Liver (tissue), 3 donors: ENCODE measurements around the gene ANP32B.

Experiments used
- ATF3 ChIP-seq: IDR thresholded peaks from 2 replicates; pipeline ENCODE4 v1.6.1; 2016; ENCODE audit warnings: antibody characterized with exemption
- CTCF ChIP-seq: fragments of 150-350 bp; IDR thresholded peaks from 2 replicates; pipeline ENCODE4 v1.5.1; 2017; ENCODE audit warnings: improper control_type of control experiment, low read depth, low read length; ENCODE audit not compliant: missing input control
- FOXA1 ChIP-seq: IDR thresholded peaks from 2 replicates; pipeline ENCODE4 v1.6.1; 2016; ENCODE audit warnings: antibody characterized with exemption
- GABPA ChIP-seq, 2 donors: IDR thresholded peaks in 1 of 2; conservative IDR thresholded peaks in 1 of 2; 2 replicates each; pipeline ENCODE4 v1.6.1; 2016; ENCODE audit warnings: antibody characterized with exemption in 2 of 2, mild to moderate bottlenecking in 1 of 2, moderate library complexity in 1 of 2
- JUND ChIP-seq, 2 donors: IDR thresholded peaks; 2 replicates each; pipeline ENCODE4 v1.6.1; 2016; ENCODE audit warnings: antibody characterized with exemption in 2 of 2
- MAX ChIP-seq: IDR thresholded peaks from 2 replicates; pipeline ENCODE4 v1.6.1; 2016; ENCODE audit warnings: antibody characterized with exemption
- NR2F2 ChIP-seq: IDR thresholded peaks from 2 replicates; pipeline ENCODE4 v1.6.1; 2016; ENCODE audit warnings: antibody characterized with exemption
- RAD21 ChIP-seq, 2 donors: IDR thresholded peaks; 2 replicates each; pipeline ENCODE4 v1.6.1; 2016; ENCODE audit warnings: antibody characterized with exemption in 2 of 2, mild to moderate bottlenecking in 2 of 2
- REST ChIP-seq: IDR thresholded peaks from 2 replicates; pipeline ENCODE4 v1.6.1; 2016; ENCODE audit warnings: antibody characterized with exemption, mild to moderate bottlenecking
- RXRA ChIP-seq, 2 donors: IDR thresholded peaks; 2 replicates each; pipeline ENCODE4 v1.6.1; 2017 to 2018; ENCODE audit warnings: antibody characterized with exemption in 2 of 2, mild to moderate bottlenecking in 1 of 2
- SP1 ChIP-seq: IDR thresholded peaks from 2 replicates; pipeline ENCODE4 v1.6.1; 2018; ENCODE audit warnings: antibody characterized with exemption, mild to moderate bottlenecking
- TAF1 ChIP-seq: conservative IDR thresholded peaks from 2 replicates; pipeline ENCODE4 v1.6.1; 2016; ENCODE audit warnings: antibody characterized with exemption, mild to moderate bottlenecking
- YY1 ChIP-seq: IDR thresholded peaks from 2 replicates; pipeline ENCODE4 v1.6.1; 2016; ENCODE audit warnings: antibody characterized with exemption, mild to moderate bottlenecking
- donor health status: healthy.
- donor health status: healthy.

- TF ChIP-seq MAX (no peak), REST (no peak), CTCF (no peak), SP1 (no peak), RXRA (IDR thresholded peaks at IDR 0.05) (no peak), ATF3 (no peak), TAF1 (no peak), NR2F2 (no peak), YY1 (no peak), GABPA (IDR thresholded peaks at IDR 0.05 in 1 of 2, conservative IDR thresholded peaks at IDR 0.05 in 1 of 2) (no peak), JUND (IDR thresholded peaks at IDR 0.05) (no peak), RAD21 (IDR thresholded peaks at IDR 0.05) (no peak), FOXA1 (no peak)
These were observed 18.2 kb upstream of the ANP32B start for GRCh38 chr9:97964901-97965300.
